Parathyroid adenoma (tissue), 2 donors: ENCODE results near the gene RNF150.

Experiments
- H2AFZ ChIP-seq: fragments of 300-600 bp; sonication (generic); one replicate; pipeline ENCODE4 v1.7.0; 2017; ENCODE audit warnings: antibody characterized with exemption, mild to moderate bottlenecking
- H3K27ac ChIP-seq: fragments of 300-600 bp; sonication (generic); one replicate; pipeline ENCODE4 v1.7.0; 2017
- H3K27me3 ChIP-seq: fragments of 300-600 bp; sonication (generic); one replicate; pipeline ENCODE4 v1.7.0; 2017; ENCODE audit warnings: low read length; ENCODE audit not compliant: control insufficient read depth, insufficient read depth
- H3K36me3 ChIP-seq: fragments of 300-600 bp; sonication (generic); one replicate; pipeline ENCODE4 v1.7.0; 2017; ENCODE audit warnings: low read length; ENCODE audit not compliant: control insufficient read depth, insufficient read depth
- H3K4me1 ChIP-seq: fragments of 300-600 bp; sonication (generic); one replicate; pipeline ENCODE4 v1.7.0; 2017; ENCODE audit warnings: control low read depth
- H3K4me2 ChIP-seq: fragments of 300-600 bp; sonication (generic); one replicate; pipeline ENCODE4 v1.7.0; 2017; ENCODE audit warnings: low read length
- H3K4me3 ChIP-seq: fragments of 300-600 bp; sonication (generic); one replicate; pipeline ENCODE4 v1.7.0; 2017; ENCODE audit warnings: low read depth, low read length
- H3K79me2 ChIP-seq: fragments of 300-600 bp; sonication (generic); one replicate; pipeline ENCODE4 v1.7.0; 2017; ENCODE audit warnings: control low read depth
- H3K9ac ChIP-seq: fragments of 300-600 bp; sonication (generic); one replicate; pipeline ENCODE4 v1.7.0; 2017; ENCODE audit warnings: mild to moderate bottlenecking
- H3K9me3 ChIP-seq: fragments of 300-600 bp; sonication (generic); one replicate; pipeline ENCODE4 v1.7.0; 2017; ENCODE audit warnings: low read length; ENCODE audit not compliant: control insufficient read depth
- TF ChIP-seq, protein P1 (sequence below): fragments of 300-600 bp; sonication (generic); IDR thresholded peaks from one replicate; pipeline ENCODE4 v1.7.0; 2017; ENCODE audit warnings: antibody characterized with exemption, mild to moderate bottlenecking
- donor health status: primary hyperparathyroidism.

RNF150 gene

DNA sequence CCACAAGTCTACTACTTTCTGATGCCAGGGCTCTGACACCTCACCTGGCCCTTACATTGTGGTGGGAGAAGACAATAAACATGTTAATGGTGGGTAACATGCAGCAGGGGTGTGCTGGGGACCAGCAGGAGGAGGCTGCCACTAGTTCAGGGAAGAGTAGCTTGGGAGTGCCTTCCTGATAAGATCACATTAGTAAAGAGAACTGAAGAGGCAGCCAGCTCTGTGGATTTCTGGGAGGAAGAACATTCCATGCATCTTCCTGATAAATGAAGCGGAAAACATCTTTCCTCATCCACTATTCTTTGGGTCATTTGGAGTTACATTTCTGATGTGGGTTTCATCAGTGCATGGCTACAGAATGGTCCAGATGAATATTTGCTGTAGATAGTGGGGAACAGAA is 9.0 kb downstream of the RNF150 start:
- no peak overlapping the region for H3K9ac ChIP-seq
- H3K4me2 ChIP-seq: no peak overlapping the region
- H3K27ac ChIP-seq: no peak overlapping the region
- no peaks in the 10 kb centered on the region for H3K27me3 ChIP-seq
- TF ChIP-seq, protein P1, sequence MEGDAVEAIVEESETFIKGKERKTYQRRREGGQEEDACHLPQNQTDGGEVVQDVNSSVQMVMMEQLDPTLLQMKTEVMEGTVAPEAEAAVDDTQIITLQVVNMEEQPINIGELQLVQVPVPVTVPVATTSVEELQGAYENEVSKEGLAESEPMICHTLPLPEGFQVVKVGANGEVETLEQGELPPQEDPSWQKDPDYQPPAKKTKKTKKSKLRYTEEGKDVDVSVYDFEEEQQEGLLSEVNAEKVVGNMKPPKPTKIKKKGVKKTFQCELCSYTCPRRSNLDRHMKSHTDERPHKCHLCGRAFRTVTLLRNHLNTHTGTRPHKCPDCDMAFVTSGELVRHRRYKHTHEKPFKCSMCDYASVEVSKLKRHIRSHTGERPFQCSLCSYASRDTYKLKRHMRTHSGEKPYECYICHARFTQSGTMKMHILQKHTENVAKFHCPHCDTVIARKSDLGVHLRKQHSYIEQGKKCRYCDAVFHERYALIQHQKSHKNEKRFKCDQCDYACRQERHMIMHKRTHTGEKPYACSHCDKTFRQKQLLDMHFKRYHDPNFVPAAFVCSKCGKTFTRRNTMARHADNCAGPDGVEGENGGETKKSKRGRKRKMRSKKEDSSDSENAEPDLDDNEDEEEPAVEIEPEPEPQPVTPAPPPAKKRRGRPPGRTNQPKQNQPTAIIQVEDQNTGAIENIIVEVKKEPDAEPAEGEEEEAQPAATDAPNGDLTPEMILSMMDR: no peak
- H3K79me2 ChIP-seq: no peaks in the 10 kb centered on the region
- H3K36me3 ChIP-seq: no peaks in the 10 kb centered on the region
- no peaks in the 10 kb centered on the region for H3K9me3 ChIP-seq
- no peaks in the 10 kb centered on the region for H3K4me1 ChIP-seq
- H2AFZ ChIP-seq: no peak overlapping the region
- H3K4me3 ChIP-seq: no peak overlapping the region

DNA sequence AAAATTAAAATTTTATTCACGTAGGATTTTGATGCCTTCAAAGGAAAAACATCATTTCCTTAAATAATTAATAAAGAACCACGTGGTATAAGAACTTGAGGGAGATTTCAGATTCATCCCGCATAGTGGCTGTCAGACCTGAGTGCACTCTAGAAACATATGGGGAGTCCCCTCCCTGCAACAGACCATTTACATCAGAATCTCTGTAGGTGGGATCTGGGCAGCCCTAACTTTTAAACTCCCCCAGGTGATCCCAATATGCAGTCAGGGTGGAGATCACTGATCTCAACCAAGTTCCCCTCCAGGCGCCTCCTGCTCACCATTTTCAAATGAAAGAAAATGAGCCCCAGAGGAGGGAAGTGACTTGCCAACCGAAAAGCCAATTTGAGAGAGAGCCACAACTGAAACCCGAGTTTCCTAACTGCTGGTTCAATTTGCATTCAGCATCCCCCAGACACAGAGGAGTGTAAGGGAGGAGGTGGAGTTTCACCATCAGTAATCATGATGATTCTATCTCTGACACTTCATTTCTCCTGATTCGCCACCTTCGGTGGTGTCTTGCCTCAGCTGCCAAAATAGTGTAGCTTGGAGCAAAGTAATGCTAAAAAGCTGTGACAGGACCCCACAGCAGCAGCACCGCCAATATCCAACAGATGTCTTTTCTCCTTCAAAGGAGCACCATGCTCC is 11.4 kb downstream of the RNF150 start:
- H3K36me3 ChIP-seq: no peaks in the 10 kb centered on the region
- H3K4me3 ChIP-seq: no peak overlapping the region
- no peak overlapping the region for H3K9ac ChIP-seq
- no peak overlapping the region for H2AFZ ChIP-seq
- no peaks in the 10 kb centered on the region for H3K27me3 ChIP-seq
- H3K4me2 ChIP-seq: no peak overlapping the region
- no peaks in the 10 kb centered on the region for H3K9me3 ChIP-seq
- no peak overlapping the region for H3K27ac ChIP-seq
- H3K4me1 ChIP-seq: no peaks in the 10 kb centered on the region
- H3K79me2 ChIP-seq: no peaks in the 10 kb centered on the region
- TF ChIP-seq, protein P1: no peak

DNA sequence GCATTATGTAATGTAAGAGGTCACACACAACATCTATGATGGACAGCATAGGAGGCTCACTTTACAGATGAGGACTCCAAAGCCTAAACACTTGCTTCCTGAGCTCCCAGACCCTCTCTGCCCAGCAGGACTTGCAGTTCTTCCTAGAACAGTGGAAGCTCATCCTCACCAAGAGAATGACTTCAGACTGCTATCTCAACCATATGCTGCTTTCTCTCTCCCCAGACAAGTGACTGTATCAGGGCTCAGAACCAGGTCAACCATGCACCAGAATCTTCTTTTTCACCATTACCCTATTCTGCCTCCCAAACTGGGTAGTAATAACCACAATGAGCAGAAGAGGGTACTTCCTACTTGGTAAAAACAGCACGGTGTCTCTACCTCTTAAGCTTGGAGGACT is 12.2 kb downstream of the RNF150 start:
- no peaks in the 10 kb centered on the region for H3K79me2 ChIP-seq
- no peaks in the 10 kb centered on the region for H3K36me3 ChIP-seq
- no peaks in the 10 kb centered on the region for H3K9me3 ChIP-seq
- H3K4me1 ChIP-seq: no peaks in the 10 kb centered on the region
- no peak overlapping the region for H3K4me2 ChIP-seq
- H3K9ac ChIP-seq: no peak overlapping the region
- H3K4me3 ChIP-seq: no peak overlapping the region
- no peaks in the 10 kb centered on the region for H3K27me3 ChIP-seq
- H2AFZ ChIP-seq: no peak overlapping the region
- TF ChIP-seq, protein P1: no peak
- H3K27ac ChIP-seq: no peak overlapping the region

DNA sequence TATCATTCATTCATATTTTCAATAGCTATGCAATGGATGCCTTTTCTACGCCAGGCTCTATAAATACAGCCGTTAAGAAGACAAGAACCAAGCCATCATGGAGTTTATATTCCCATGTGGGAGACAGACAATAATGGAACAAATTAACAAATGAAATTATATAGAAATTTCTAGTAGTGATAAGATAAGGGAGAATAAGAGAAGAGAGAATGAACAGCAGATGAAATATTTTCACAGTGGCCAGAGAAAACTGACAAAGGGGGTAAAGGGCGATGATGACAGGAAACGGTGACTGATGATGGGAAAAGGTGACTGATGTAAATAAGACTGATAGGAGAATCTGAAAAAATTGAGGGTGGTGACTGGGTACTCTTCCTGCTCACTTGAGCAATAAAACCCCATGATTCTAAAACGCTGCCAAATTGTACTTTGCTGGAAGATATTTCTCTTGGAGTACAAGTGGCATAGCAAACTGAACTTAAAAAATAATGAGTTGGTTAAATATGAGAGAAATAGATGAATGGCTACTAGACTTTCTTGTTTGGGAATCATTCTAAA is 13.2 kb downstream of the RNF150 start:
- H3K9me3 ChIP-seq: no peaks in the 10 kb centered on the region
- no peaks in the 10 kb centered on the region for H3K36me3 ChIP-seq
- no peak overlapping the region for H3K4me3 ChIP-seq
- H2AFZ ChIP-seq: no peak overlapping the region
- TF ChIP-seq, protein P1: no peak
- no peaks in the 10 kb centered on the region for H3K4me1 ChIP-seq
- no peaks in the 10 kb centered on the region for H3K27me3 ChIP-seq
- no peak overlapping the region for H3K9ac ChIP-seq
- no peak overlapping the region for H3K27ac ChIP-seq
- H3K79me2 ChIP-seq: no peaks in the 10 kb centered on the region
- H3K4me2 ChIP-seq: no peak overlapping the region

DNA sequence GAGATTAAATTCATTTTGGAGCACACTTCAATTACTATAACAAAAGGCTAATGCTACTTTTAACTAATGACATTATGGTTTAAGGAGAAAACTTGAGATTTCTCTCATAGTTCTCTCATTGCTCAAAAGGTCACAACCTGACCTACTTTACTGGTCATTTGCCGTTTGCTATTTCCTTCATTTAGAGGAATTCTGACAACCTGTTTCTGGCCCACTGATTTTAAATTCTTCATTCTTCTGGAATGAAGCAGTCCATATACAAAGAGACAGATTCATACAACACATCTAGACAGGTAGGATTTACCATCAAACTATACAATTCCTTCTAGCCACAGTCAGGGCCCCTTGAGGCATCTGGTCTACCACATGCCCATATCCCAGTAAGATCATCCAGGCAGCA is 14.2 kb downstream of the RNF150 start:
- Histone ChIP-seq H3K4me2 (no peak overlapping the region), H3K4me3 (no peak overlapping the region), H3K27ac (no peak overlapping the region), H3K36me3 (no peaks in the 10 kb centered on the region), H3K9me3 (no peaks in the 10 kb centered on the region), H3K9ac (no peak overlapping the region), H3K4me1 (no peaks in the 10 kb centered on the region), H2AFZ (no peak overlapping the region), H3K27me3 (no peaks in the 10 kb centered on the region), H3K79me2 (no peaks in the 10 kb centered on the region)
- TF ChIP-seq, protein P1: no peak
